Stimulated activated CD4-positive, alpha-beta T cell treated with anti-CD3 and anti-CD28 coated beads, Interleukin-2, amount 100 ng/mL, for 24 hours (primary cell): Measurements from ENCODE around the gene DOCK11.
"Not testable (repeated sequence)": the region's sequence is repeated elsewhere in the genome, so short reads cannot be mapped to it uniquely, and the experiment has no call there.

Experiments used
- DNase-seq, 2 donors: peaks; one replicate each; pipeline ENCODE4 v3.0.0-alpha.2; 2020

The DOCK11 gene

GRCh38 chrX:118715917-118716316, 220.3 kb downstream of the DOCK11 start:
- DNase-seq, result not testable (repeated sequence)

- not testable (repeated sequence) for DNase-seq
These were observed 221.2 kb downstream of the DOCK11 start for GRCh38 chrX:118716833-118717232.

DNA sequence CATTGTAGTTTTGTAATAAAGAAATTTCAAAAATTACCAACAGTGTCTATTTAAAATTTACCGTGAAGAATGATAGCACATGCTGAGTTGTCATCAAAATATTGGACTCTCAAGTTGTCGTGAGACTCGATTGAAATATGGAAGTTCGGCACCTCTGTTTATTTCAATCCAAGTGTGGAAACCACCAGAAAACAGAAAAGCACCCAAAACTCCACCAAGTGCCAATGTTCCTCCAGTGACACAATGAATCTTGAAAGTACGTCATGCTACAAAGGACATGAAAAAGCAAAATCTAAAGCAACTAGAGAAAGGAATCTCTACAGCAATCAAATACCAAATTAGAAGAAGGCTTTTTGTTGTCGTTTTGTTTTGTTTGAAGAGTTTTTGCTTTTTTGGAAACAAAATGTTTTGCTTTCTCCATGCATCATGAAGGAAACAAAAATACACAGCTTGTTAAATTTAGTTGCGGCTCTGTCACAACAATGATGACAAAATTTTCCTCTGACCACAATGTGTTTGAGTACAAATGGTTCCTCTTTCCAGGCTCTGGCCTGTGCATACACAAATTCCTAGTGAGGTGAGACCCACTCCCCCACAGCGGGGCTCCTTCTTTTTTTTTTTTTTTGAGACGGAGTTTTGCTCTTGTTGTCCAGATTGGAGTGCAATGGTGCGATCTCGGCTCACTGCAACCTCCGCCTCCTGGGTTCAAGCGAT, 222.2 kb downstream of the DOCK11 start:
- no peak for DNase-seq

- no peak for DNase-seq
These were observed 223.1 kb downstream of the DOCK11 start for GRCh38 chrX:118718737-118719136.

DNA sequence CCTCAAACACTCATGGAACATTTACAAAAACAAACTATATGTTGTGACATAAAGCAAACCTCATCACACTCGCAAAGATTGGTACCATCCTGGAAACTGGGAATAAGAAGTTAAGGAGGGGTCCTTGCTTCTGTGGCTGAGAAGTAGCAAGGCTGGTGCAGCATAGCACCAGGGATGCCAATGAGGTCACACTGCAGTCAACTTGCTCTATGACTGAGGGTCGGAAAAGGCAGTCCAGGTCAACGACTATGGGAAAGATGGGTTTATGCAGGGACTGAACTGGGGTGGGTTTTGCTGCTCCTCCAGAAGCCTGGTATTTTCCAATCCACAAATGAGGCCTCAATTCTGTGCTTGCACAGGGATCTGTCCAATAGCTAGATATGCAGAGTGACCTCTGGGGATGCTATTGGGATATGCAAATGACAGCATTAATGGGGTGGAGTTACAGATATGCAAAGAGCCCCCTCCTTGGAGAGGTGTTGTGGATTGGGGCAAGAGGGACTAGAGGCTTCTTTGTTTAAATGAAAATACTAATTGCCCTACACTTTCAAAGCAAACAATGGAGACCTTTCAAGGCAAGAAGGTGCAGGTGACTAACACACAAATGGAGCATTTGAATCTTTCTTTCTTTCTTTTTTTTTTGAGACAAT, 224.6 kb downstream of the DOCK11 start:
- DNase-seq, result no peak

GRCh38 chrX:118723376-118723775, 227.8 kb downstream of the DOCK11 start:
- DNase-seq, result no peak

DNA sequence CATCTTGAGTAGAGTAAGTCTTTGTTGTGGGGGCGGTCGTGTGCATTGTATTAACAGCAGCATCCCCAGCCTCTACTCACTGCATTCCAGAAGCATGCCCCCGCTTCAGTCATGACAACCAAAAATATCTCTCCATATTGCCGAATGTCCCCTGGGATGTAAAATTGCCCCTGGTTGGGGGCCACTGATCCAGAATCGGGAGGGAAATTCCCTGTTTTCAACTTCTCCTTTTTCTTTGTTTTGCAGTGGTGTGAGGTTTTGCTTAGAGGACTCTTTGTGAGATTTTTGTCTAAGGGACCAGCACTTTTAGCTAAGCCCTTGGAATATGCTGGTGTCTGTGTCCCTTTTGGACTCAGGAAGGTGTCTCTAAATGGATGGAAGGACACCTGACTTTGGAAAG, 228.8 kb downstream of the DOCK11 start:
- DNase-seq, result no peak

GRCh38 chrX:118724775-118725174, 229.2 kb downstream of the DOCK11 start:
- DNase-seq, result no peak

DNA sequence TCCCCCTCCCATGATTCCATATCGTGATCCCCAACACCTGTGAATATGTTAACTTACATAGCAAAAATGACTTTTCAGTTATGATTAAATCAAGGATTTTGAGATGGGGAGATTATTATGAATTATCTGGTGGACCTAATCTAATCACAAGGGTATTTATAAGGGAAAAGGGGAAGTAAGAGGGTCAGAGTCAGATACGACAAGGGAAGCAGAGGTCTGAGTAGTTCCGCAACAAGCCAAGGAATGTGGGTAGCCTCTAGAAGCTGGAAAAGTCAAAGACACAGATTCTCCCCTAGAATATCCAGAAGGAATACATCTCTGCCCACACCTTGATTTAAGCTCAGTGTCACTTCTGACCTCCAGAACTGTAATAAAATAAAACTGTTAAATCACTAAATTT, 230.8 kb downstream of the DOCK11 start:
- DNase-seq, result no peak

- DNase-seq, result peak; percentile 16 to 48
These were observed 231.5 kb downstream of the DOCK11 start, which contains the start of gene IL13RA1 for GRCh38 chrX:118726887-118727685. IL13RA1 (plus strand) TSS chrX:118727606; CDS start chrX:118727639, 33 bp downstream.

GRCh38 chrX:118727686-118728339, 232.2 kb downstream of the DOCK11 start:
- DNase-seq, result peak in 1 of 2 donors; percentile 2

DNA sequence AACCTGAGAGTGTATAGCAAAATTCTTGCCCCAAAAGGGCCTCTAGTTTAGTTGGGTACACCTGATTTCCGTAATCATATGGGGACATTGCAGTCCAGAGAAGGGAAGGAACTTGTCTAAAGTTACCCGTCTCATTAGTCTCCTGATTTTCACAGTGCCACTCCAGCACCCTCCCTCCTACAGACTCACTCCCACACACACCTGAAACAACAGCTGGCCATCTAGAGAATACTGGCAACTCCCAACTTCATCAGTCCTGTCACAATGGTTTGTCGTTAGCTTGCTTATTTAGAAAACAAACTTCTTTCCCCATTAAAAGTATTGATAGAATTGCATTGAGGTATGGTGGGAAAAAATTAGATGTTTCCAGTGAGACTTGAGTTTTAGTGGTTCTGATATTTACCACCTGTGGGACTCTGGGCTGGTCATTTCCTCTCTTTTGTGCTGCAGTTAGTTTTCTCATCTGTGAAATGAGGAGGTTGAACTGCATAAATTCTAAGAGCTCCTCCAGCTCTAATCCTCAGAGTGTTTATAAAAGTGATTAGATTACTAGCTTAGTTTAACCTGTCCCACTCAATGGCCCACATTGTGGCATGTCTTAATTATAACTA, 233.5 kb downstream of the DOCK11 start:
- no peak for DNase-seq

GRCh38 chrX:118730500-118731247, 235.1 kb downstream of the DOCK11 start:
- no peak for DNase-seq

DNA sequence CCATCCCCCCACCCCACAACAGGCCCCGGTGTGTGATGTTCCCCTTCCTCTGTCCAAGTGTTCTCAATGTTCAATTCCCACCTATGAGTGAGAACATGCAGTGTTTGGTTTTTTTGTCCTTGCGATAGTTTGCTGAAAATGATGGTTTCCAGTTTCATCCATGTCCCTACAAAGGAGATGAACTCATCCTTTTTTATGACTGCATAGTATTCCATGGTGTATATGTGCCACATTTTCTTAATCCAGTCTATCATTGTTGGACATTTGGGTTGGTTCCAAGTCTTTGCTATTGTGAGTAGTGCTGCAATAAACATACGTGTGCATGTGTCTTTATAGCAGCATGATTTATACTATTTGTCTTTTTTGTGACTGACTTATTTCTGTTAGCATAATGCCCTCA, 236.9 kb downstream of the DOCK11 start:
- not testable (repeated sequence) for DNase-seq

GRCh38 chrX:118734909-118735308, 239.3 kb downstream of the DOCK11 start:
- DNase-seq, result no peak
